ENCODE results near the gene HERC4. TPM values are rescaled to one million over a fixed set of nuclear protein-coding genes. Genes with fewer than 3 reads are reported as not detected.

Gene HERC4
- total RNA-seq, 1 experiment from 2014 or later = 36.5 TPM

DNA sequence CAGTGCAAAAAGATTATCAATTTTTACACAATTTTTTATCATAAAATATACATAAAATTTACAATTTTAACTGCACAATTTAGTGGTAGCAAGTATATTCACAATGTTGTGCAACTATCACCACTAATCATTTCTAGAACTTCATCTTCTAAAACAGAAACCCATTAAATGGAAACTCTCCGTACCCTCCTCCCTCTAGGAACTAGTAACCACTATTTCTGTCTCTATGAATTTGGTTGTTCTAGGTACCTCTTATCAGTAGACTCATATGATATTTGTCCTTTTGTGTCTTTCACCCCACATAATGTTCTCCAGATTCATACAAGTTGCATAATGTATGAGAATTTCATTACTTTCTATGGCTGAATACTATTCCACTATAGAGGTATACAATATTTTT is 73.5 kb downstream of the HERC4 start (continued):
- TF ChIP-seq TCF7L2 (IDR thresholded peaks at IDR 0.05; ENCODE audit: borderline replicate concordance, extremely low read depth, insufficient read depth, insufficient read length) (no peak), SIN3A (IDR thresholded peaks at IDR 0.05; ENCODE audit: low read depth) (no peak), POLR2A (IDR thresholded peaks at IDR 0.05; ENCODE audit: borderline replicate concordance, extremely low read depth, insufficient read depth, insufficient read length) (no peak), ZNF274 (IDR thresholded peaks at IDR 0.05; ENCODE audit: low read depth, low read length) (no peak), RAD21 (IDR thresholded peaks at IDR 0.05; ENCODE audit: low read depth) (no peak), FOSL1 (IDR thresholded peaks at IDR 0.05; ENCODE audit: low read depth) (no peak), ELF1 (IDR thresholded peaks at IDR 0.05; ENCODE audit: borderline replicate concordance, low read depth) (no peak)
- TF ChIP-seq, protein P1, sequence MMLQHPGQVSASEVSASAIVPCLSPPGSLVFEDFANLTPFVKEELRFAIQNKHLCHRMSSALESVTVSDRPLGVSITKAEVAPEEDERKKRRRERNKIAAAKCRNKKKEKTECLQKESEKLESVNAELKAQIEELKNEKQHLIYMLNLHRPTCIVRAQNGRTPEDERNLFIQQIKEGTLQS (IDR thresholded peaks at IDR 0.05) = no peak

DNA sequence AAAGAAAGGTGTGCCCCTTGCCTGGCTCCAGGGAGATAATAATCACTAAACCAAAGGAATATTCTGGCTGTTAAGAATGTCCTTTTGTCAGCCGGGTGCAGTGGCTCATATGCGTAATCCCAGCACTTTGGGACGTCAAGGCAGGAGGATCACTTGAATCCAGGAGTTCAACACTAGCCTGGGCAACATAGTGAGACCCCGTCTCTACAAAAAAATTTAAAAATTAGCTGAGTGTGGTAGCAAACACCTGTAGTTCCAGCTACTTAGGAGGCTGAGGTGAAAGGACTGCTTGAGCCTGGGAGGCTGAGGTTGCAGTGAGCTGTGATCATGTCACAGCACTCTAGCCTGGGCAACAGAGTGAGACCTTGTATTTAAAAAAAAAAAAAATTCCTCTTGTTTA is 74.1 kb downstream of the HERC4 start:
- DNase-seq (ENCODE audit: low read depth, low spot score) (no peak), ATAC-seq (no peak)
- H3K27me3 ChIP-seq (ENCODE audit: insufficient read depth, low read length) = no peaks in the 10 kb centered on the region
- POLR2A ChIA-PET = no interaction called here
- H3K4me1 ChIP-seq (ENCODE audit: control insufficient read depth in 1 of 2, insufficient read depth in 2 of 2, low read length in 2 of 2) = no peaks in the 10 kb centered on the region
- no peaks in the 10 kb centered on the region for H3K79me2 ChIP-seq (ENCODE audit: insufficient read depth, low read length)
- H3K9me2 ChIP-seq (ENCODE audit: insufficient read depth) = no peaks in the 10 kb centered on the region
- no peak overlapping the region for H3K4me2 ChIP-seq (ENCODE audit: low read length)
- intact Hi-C loops (cut with micrococcal nuclease) = no loop called here
- RAD21 ChIA-PET (ENCODE audit: low non-redundant PET in 1 of 2, low total read pairs in 2 of 2, uncharacterized antibody in 2 of 2, unreplicated experiment in 2 of 2) = no interaction called here
- TF ChIP-seq POLR2AphosphoS5 (IDR thresholded peaks at IDR 0.05; ENCODE audit: low read depth, low read length) = no peak
- TF ChIP-seq EZH2 (IDR thresholded peaks at IDR 0.05) = no peak
- TF ChIP-seq YY1 (IDR thresholded peaks at IDR 0.05; ENCODE audit: extremely low read depth, insufficient replicate concordance, low read depth, low read length) = no peak
- TF ChIP-seq SP1 (IDR thresholded peaks at IDR 0.05; ENCODE audit: low read depth) = no peak
- no peak for TF ChIP-seq POLR2A (IDR thresholded peaks at IDR 0.05; ENCODE audit: borderline replicate concordance, extremely low read depth, insufficient read depth, insufficient read length)
- TF ChIP-seq, protein P2, sequence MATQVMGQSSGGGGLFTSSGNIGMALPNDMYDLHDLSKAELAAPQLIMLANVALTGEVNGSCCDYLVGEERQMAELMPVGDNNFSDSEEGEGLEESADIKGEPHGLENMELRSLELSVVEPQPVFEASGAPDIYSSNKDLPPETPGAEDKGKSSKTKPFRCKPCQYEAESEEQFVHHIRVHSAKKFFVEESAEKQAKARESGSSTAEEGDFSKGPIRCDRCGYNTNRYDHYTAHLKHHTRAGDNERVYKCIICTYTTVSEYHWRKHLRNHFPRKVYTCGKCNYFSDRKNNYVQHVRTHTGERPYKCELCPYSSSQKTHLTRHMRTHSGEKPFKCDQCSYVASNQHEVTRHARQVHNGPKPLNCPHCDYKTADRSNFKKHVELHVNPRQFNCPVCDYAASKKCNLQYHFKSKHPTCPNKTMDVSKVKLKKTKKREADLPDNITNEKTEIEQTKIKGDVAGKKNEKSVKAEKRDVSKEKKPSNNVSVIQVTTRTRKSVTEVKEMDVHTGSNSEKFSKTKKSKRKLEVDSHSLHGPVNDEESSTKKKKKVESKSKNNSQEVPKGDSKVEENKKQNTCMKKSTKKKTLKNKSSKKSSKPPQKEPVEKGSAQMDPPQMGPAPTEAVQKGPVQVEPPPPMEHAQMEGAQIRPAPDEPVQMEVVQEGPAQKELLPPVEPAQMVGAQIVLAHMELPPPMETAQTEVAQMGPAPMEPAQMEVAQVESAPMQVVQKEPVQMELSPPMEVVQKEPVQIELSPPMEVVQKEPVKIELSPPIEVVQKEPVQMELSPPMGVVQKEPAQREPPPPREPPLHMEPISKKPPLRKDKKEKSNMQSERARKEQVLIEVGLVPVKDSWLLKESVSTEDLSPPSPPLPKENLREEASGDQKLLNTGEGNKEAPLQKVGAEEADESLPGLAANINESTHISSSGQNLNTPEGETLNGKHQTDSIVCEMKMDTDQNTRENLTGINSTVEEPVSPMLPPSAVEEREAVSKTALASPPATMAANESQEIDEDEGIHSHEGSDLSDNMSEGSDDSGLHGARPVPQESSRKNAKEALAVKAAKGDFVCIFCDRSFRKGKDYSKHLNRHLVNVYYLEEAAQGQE (IDR thresholded peaks at IDR 0.05; ENCODE audit: low read depth) = no peak
- no peak overlapping the region for H3K27ac ChIP-seq (ENCODE audit: low read depth, low read length)
- no peaks in the 10 kb centered on the region for H3K36me3 ChIP-seq (ENCODE audit: control insufficient read depth in 1 of 2, insufficient read depth in 2 of 2, low read length in 2 of 2)
- no peak overlapping the region for H2AFZ ChIP-seq (ENCODE audit: low read depth, low read length, poor library complexity, severe bottlenecking)
- no peaks in the 10 kb centered on the region for H3K9me3 ChIP-seq (ENCODE audit: control insufficient read depth in 1 of 2, insufficient read depth in 1 of 2, low read depth in 1 of 2, low read length in 2 of 2)
- CTCF ChIA-PET = no interaction called here
- no TSS peak for BruUV-seq (replicated peaks)
- no peak overlapping the region for H3K9ac ChIP-seq (ENCODE audit: low read length)
- H4K20me1 ChIP-seq (ENCODE audit: insufficient read depth) = no peaks in the 10 kb centered on the region
- no peak overlapping the region for H3K4me3 ChIP-seq (replicated peaks in 1 of 2; ENCODE audit: low read depth in 1 of 2, low read length in 2 of 2)
